Sigmoid colon (tissue), 4 donors: ENCODE results near the gene NELL2.

Experiments used
- CTCF ChIP-seq, 4 experiments: fragments of 450-650 bp in 3 of 4; fragments of 200-600 bp in 1 of 4; IDR thresholded peaks; one replicate each; pipeline ENCODE4 v1.5.1; 2016 to 2019; ENCODE audit warnings: antibody characterized with exemption in 4 of 4, mild to moderate bottlenecking in 3 of 4, moderate library complexity in 2 of 4
- POLR2AphosphoS5 ChIP-seq, 4 donors: sonication (generic); formaldehyde crosslinking; IDR thresholded peaks; one replicate each; pipeline ENCODE4 v1.6.1; 2017; ENCODE audit warnings: antibody characterized with exemption in 4 of 4

- TF ChIP-seq CTCF (IDR thresholded peaks at IDR 0.05) = no peak
- no peak for TF ChIP-seq POLR2AphosphoS5 (IDR thresholded peaks at IDR 0.05)
These were observed 104.6 kb downstream of the NELL2 start for GRCh38 chr12:44771485-44772021.
